Breast epithelium (tissue), 4 donors: Measurements from ENCODE around the gene NSD2. TPM values are rescaled to one million over a fixed set of nuclear protein-coding genes. Genes with fewer than 3 reads are reported as not detected.

Source experiments
- DNase-seq, 2 donors: peaks; one replicate each; pipeline ENCODE4 v3.0.0-alpha.2; 2019; ENCODE audit warnings: low spot score in 2 of 2
- H3K27ac ChIP-seq, 2 donors: fragments of 200-600 bp; sonication (generic) in 1 of 2; one replicate each; pipeline ENCODE4 v1.5.1; 2016 to 2019; ENCODE audit warnings: mild to moderate bottlenecking in 1 of 2
- H3K27me3 ChIP-seq, 2 donors: fragments of 200-600 bp; sonication (generic) in 1 of 2; one replicate each; pipeline versions ENCODE4 v1.5.1 to v1.6.0; 2017 to 2019; ENCODE audit warnings: control low read depth in 1 of 2, mild to moderate bottlenecking in 1 of 2
- H3K36me3 ChIP-seq: fragments of 200-600 bp; one replicate; pipeline ENCODE4 v1.5.1; 2019
- H3K4me1 ChIP-seq, 2 donors: fragments of 200-600 bp; sonication (generic); one replicate each; pipeline ENCODE4 v1.5.1; 2016 to 2019; ENCODE audit warnings: control low read depth in 1 of 2
- H3K4me3 ChIP-seq, 3 donors: fragments of 200-600 bp; sonication (generic); 1 replicate in 2 of 3; 2 replicates in 1 of 3; pipeline ENCODE4 v1.5.1; 2016 to 2019; ENCODE audit warnings: mild to moderate bottlenecking in 3 of 3, moderate library complexity in 2 of 3
- H3K9me3 ChIP-seq, 2 donors: fragments of 200-600 bp; sonication (generic) in 1 of 2; one replicate each; pipeline ENCODE4 v1.5.1; 2016 to 2019; ENCODE audit warnings: control low read depth in 1 of 2
- POLR2A ChIP-seq: fragments of 450-650 bp; IDR thresholded peaks from one replicate; pipeline ENCODE4 v1.6.1; 2016; ENCODE audit warnings: antibody characterized with exemption, mild to moderate bottlenecking, moderate library complexity
- POLR2AphosphoS5 ChIP-seq, 3 donors: sonication (generic); formaldehyde crosslinking; IDR thresholded peaks; one replicate each; pipeline ENCODE4 v1.6.1; 2017; ENCODE audit warnings: antibody characterized with exemption in 3 of 3
- intact Hi-C: fragments of 100-400 bp; cut with DNase I; formaldehyde crosslinking; loops from one replicate; pipeline ENCODE4 v1.15.1; 2023; ENCODE audit warnings: low total_unique reads
- total RNA-seq, 3 donors: library from RNA; depleted of rRNA; stranded (reverse); fragments of >200 nt; gene quantifications; one replicate each; pipeline ENCODE4 v1.1.0, GENCODE V29; 2016
- TF ChIP-seq, protein P1 (sequence below), 3 donors: fragments of 450-650 bp; IDR thresholded peaks; one replicate each; pipeline ENCODE4 v1.5.1; 2016 to 2017; ENCODE audit warnings: antibody characterized with exemption in 3 of 3, mild to moderate bottlenecking in 3 of 3, moderate library complexity in 3 of 3

Gene NSD2
- total RNA-seq, 3 donors from 2014 or later: 24.6 to 36.7 (median 30.8) TPM

DNA sequence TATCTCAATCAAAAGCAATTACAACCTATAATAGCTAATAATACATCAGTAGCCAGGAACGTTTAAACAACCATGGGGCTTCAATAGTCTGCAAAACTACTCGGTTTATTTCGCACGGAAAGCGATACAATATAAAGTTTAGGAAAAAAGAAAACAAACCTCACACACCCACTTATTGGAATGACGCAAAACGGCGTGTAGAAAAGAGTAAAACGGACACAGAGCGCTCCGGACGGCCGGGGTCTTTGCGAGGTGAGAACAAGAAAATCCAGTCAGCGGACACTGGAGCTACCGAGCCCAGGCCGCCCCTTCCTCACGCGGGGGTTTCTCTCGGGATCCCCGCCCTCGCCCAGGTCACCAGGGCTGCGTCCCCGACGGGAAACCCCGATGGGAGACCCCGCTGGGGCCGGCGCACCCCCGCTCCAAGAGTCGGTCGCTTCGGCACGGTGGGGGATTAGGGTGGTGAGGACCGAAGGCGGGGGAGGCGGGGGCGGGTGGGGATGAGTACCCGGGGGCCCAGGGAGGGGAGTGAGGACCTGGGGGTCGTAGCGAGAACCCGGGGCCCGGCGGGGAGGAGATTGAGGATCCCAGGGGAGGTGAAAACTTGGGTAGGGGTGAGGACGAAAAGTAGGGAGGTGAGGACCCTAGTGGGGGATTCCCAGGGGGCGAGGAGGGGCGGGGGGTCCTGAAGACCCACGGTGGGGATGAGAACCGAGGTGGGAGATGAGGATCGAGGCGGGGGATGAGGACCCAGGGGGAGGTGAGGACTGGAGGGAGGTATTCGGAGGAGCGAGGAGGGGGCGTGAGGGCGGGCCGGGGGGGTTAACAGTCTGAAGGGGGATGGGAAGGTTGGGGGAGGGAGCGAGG lies 136.8 kb downstream of the NSD2 start:
- no peak for DNase-seq
- TF ChIP-seq POLR2AphosphoS5 (IDR thresholded peaks at IDR 0.05): no peak
- TF ChIP-seq POLR2A: no peak
- TF ChIP-seq, protein P1, sequence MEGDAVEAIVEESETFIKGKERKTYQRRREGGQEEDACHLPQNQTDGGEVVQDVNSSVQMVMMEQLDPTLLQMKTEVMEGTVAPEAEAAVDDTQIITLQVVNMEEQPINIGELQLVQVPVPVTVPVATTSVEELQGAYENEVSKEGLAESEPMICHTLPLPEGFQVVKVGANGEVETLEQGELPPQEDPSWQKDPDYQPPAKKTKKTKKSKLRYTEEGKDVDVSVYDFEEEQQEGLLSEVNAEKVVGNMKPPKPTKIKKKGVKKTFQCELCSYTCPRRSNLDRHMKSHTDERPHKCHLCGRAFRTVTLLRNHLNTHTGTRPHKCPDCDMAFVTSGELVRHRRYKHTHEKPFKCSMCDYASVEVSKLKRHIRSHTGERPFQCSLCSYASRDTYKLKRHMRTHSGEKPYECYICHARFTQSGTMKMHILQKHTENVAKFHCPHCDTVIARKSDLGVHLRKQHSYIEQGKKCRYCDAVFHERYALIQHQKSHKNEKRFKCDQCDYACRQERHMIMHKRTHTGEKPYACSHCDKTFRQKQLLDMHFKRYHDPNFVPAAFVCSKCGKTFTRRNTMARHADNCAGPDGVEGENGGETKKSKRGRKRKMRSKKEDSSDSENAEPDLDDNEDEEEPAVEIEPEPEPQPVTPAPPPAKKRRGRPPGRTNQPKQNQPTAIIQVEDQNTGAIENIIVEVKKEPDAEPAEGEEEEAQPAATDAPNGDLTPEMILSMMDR (IDR thresholded peaks at IDR 0.05): no peak
- intact Hi-C loops: no loop called here
- Histone ChIP-seq H3K27me3 (no peaks in the 10 kb centered on the region), H3K36me3 (no peaks in the 10 kb centered on the region), H3K9me3 (no peaks in the 10 kb centered on the region), H3K27ac (peak overlapping the region; percentile 99), H3K4me3 (peak overlapping the region; percentile 98 to 99 (median 98)), H3K4me1 (no peaks in the 10 kb centered on the region)

DNA sequence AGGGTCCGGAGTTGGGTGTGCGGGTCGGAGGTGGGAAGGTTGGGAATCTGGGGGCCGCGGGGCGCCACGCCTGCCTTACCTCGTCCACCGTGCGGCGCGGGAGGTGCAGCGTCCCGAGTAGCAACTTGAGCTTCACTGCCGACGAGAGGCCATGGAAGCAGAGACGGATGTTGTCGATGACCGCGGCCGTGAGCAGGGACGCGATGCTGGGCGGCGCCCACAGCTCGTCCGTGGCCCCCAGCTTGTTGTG lies 137.4 kb downstream of the NSD2 start:
- intact Hi-C loops: no loop called here
- Histone ChIP-seq H3K4me1 (no peaks in the 10 kb centered on the region), H3K36me3 (no peaks in the 10 kb centered on the region), H3K4me3 (peak overlapping the region; percentile 98 to 99 (median 98)), H3K27ac (peak overlapping the region; percentile 99), H3K27me3 (no peaks in the 10 kb centered on the region), H3K9me3 (no peaks in the 10 kb centered on the region)
- DNase-seq: no peak
- TF ChIP-seq POLR2AphosphoS5 (IDR thresholded peaks at IDR 0.05): no peak

DNA sequence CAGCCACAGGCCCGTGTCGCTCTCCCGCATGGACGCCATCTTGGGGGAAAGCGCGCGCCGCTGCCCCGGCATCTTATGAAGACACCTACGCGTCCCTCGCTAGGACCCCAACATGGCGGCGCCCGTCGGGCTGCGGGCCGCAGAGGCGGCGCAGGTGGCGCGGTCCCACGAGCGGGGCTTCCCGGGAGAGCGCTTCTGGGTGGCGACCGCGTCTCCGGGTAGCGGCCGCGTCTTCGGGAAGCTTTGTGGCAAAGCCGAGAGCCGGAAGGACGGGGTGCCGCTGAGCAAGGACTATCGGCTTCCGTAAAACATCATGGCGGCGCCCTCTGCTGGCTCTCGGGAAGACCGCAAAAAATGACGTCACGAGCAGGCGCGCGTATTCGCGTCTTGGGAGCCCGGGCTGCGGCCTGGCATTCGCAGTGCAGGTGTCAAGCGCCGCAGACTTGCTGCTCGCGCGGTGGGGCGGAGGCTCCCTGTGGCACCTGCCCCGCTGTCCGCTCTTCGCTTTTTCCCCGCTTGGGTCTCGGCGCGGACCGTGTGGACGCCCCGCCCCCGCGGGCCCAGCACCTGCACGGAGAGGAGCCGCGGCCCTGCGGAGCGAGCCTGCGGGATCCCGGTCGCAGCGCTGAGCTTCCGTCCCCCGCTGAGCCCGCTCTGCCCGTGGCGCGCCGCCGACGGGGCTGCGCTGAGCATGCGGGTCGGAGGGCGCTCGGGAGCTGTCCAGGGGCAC lies 137.9 kb downstream of the NSD2 start, which contains the start of gene NELFA:
Gene NELFA, minus strand, starts transcription at position 54 of the 730 bp plus-strand sequence. Its CDS starts 15 bp downstream, at position 39.
- H3K4me3 ChIP-seq: peak within 1 kb of the TSS; percentile 98 to 99 (median 98)
- H3K9me3 ChIP-seq: no peaks in the 10 kb centered on the region
- peak; percentile 93 to 94 for DNase-seq
- TF ChIP-seq POLR2A (no peak), POLR2AphosphoS5 (IDR thresholded peaks at IDR 0.05) (peak; percentile 63 to 78 (median 75))
- TF ChIP-seq, protein P1 (IDR thresholded peaks at IDR 0.05): peak; percentile 53 to 71 (median 55)
- H3K4me1 ChIP-seq: no peaks in the 10 kb centered on the region
- intact Hi-C loops: no loop called here
- no peaks in the 10 kb centered on the region for H3K36me3 ChIP-seq
- peak within 1 kb of the TSS; percentile 99 for H3K27ac ChIP-seq
- H3K27me3 ChIP-seq: no peaks in the 10 kb centered on the region

DNA sequence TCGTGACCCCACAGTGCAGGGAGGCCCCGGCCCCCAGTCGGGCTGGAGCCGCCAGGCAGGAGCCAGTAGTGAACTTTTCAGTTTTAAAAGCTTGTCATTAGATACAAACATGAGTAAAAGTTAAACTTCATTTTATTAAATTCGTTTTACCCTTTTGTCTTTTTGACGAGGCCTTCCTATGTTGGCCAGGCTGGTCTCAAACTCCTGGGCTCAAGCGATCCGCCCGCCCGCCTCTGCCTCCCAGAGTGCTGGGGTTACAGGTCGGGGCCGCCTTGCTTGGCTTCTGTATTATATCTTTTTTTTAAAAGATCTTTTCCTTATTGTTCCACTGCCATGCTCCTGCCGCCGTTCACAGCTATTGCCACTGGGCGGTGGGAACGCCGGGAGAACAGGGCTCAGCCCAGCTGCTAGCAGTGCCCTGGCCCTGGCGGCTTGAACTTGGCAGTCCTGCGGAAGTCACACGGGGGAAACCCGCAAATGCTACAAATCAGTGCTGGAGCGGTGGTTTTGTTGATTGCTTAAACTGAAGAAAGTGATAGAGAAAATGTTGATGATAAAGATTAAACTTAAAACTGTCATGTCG lies 138.5 kb downstream of the NSD2 start:
- intact Hi-C loops: loop anchor here (10.0 kb wide), 1 partner anchor 825 kb away; no protein-coding TSS in a partner anchor
- Histone ChIP-seq H3K36me3 (no peaks in the 10 kb centered on the region), H3K27ac (peak overlapping the region; percentile 99), H3K27me3 (no peaks in the 10 kb centered on the region), H3K4me1 (no peaks in the 10 kb centered on the region), H3K9me3 (no peaks in the 10 kb centered on the region), H3K4me3 (peak overlapping the region; percentile 98 to 99 (median 98))
- no peak for TF ChIP-seq POLR2AphosphoS5 (IDR thresholded peaks at IDR 0.05)
- TF ChIP-seq, protein P1 (IDR thresholded peaks at IDR 0.05): peak in 1 of 3 donors; percentile 17
- TF ChIP-seq POLR2A: no peak
- DNase-seq: peak in 1 of 2 donors; percentile 31

DNA sequence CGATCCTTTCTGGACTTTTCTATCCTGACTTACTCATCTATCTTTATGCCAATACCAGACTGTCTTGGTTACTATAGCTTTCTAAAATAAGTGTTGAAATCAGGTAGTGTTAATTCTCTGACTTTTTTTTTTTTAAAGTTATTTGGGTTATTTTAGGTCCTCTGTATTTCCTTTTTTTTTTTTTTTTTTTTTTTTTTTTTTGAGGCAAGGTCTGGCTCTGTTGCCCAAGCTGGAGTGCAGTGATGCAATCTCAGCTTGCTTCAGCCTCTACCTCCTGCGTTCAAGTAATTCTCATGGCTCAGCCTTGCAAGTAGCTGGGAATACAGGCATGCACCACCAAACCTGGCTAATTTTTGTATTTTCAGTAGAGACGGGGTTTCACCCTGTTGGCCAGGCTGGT lies 140.4 kb downstream of the NSD2 start:
- H3K27ac ChIP-seq: no peak overlapping the region
- TF ChIP-seq, protein P1 (IDR thresholded peaks at IDR 0.05): no peak
- no peak for TF ChIP-seq POLR2AphosphoS5 (IDR thresholded peaks at IDR 0.05)
- TF ChIP-seq POLR2A: no peak
- H3K9me3 ChIP-seq: no peaks in the 10 kb centered on the region
- H3K27me3 ChIP-seq: no peaks in the 10 kb centered on the region
- H3K36me3 ChIP-seq: no peaks in the 10 kb centered on the region
- DNase-seq: no peak
- intact Hi-C loops: loop anchor here (10.0 kb wide), 1 partner anchor 823 kb away; no protein-coding TSS in a partner anchor
- H3K4me1 ChIP-seq: no peaks in the 10 kb centered on the region
- no peak overlapping the region for H3K4me3 ChIP-seq
